DMS79 treated with DMSO at 0.1 percent for 48 hours (cell line): ENCODE data around the gene CNTN1.

Experiments used
- DNase-seq: peaks from one replicate; lab custom pipeline; 2025; lab: John Stamatoyannopoulos, UW

CNTN1 gene

GRCh38 chr12:40770781-40771180 lies 78.5 kb downstream of the CNTN1 start:
- DNase-seq, result no peak

GRCh38 chr12:40775661-40776060 lies 83.4 kb downstream of the CNTN1 start:
- DNase-seq, result no peak

DNA sequence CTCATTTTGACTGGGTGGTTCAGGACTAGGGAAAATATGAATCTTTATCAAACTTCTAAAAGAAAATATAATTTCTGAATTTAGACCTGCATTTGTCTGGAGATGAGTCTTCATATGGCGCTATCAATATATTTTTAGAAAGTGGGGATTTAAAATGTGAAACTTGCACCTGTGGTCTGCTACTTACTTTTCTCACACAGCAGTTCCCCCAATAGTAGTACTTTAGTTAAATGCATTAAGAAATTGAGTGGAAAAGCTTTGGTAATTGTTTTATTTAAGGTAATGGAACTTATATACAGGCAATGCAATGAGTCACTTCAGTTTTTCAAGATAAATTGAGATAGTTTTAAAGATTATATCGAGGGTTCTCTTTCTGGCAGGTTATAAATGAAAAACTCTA lies 91.9 kb downstream of the CNTN1 start:
- no peak for DNase-seq

- DNase-seq, result no peak
These were observed 96.0 kb downstream of the CNTN1 start for GRCh38 chr12:40788276-40788675.

DNA sequence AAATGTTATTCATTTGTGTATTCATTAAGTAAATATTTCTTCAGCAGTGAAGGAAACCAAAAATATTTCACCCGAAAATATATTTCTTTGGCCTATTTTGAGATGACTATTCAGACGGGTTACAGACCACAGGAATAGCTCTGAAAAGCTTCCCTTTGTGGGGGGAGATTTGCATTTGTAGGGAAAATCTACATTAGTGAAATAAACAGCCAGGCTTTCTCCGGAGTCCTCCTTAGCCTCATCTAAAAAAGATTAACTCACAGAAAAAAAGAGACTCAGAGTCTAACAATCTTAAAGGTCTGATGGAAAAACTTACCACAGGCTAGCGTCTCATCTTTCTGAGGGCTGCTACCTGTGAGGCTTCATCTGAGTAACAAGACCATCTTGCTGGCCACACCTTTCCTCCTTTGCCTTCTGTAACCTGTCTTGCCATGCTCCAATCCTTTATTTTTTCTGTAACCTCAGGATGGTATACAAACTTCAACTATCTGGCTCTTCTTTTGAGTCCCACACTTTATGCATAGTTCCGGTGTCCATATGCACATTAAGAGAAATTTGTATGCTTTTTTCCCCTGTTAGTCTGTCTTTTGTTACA lies 100.7 kb downstream of the CNTN1 start:
- no peak for DNase-seq

DNA sequence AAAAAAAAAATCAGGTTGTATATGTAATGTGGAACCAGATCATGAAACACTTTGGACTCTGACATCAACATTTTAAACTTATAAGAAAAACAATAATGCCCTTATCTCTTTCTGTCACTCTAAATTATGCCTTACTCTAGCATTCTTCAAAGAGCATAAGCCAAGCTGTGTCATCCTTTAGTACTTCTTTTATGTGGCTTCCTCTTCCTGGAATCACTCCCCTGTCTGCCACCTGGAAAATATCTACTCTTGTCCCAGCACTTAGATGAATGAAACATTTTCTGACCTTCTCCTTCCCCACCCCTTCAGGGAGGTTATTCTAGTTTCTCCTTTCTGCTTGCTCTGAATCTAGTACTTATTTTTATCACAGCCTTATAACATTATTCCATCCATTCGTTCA lies 101.2 kb downstream of the CNTN1 start:
- no peak for DNase-seq

DNA sequence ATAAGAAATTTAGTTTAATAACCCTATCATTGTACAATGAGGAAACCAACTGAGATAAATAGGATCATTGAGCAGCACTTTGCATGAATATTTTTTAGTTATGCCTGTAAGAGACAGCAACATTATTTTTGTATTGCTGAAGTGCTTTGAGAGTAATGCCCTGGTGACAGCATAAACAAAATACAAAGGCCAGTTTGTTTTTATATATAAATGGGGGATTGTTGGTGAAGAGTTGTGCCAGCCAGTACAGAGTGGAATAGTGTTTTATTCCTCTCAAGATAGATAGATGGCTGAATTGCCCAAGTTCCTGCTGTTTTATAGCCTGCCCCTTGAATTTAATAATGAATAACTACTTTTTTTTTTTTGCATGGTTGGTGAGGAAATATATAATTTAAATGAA lies 101.8 kb downstream of the CNTN1 start:
- no peak for DNase-seq

DNA sequence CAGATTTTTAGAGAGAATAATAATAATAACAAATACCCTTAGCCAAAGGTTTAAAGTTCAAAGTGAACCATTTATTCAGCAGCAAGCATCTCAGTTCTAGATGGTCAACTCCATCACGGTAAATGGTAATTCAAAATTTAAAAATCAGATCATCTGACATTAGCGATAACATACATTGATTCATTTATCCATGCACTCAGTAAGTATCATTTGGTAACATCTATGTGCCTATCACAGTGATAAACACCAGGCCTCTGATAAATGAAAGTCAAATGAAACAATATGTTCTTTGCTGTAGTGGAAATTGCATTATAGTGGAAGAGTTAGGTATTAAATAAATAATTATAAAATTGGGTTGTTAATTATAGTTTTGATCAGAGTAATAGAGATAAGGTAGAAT lies 108.8 kb downstream of the CNTN1 start:
- DNase-seq, result no peak

DNA sequence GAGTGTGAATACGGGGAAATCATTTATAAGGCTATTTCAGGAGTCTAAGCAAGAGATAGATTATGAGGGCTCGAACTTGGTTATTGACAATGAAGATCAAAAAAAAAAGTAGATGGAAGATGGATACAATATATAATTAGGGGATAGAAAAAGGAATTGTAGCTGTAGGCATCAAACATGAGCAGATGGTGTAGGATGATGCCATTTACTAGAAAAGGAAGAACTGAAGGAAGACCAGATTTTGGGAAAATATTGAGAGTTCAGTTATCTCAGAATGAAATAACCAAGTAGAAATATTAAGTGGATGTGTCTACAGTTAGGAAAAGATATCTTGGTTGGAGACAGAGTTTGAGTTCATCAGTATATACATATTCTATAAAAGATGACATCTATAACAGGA lies 109.6 kb downstream of the CNTN1 start:
- DNase-seq, result no peak

GRCh38 chr12:40802656-40803055 lies 110.4 kb downstream of the CNTN1 start:
- DNase-seq, result no peak

DNA sequence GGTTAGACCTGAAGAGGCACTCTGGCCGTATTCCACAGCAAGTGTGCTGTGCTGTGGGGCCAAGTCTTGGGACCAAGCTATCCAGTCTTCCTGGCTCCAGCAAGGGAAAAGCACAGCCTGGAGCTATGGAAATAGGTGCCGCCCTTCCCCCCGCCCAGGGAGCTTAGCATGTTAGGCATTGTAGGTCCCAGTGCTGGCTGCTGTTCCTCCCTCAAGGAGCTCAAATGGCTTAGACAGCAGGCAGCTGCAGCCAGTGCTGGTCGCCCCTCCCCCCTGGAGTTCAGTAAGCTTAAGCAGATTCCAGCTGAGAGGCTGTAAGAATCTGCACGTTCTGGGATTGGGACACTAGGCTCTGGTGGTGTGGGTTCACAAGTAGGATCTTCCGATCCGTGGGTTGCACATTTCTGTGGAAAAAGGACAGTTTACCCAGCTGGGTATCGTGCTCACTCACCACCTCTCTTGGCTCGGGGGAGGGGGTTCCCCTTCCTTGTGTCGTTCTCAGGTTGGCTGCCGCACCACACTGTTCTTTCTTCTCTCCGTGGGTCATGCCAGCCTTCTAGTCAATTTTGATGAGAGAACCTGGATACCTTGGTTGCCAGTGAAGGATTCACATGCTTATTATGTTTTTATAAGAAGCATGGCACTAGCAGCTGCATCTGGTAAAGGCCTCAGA lies 127.3 kb downstream of the CNTN1 start:
- DNase-seq, result no peak

DNA sequence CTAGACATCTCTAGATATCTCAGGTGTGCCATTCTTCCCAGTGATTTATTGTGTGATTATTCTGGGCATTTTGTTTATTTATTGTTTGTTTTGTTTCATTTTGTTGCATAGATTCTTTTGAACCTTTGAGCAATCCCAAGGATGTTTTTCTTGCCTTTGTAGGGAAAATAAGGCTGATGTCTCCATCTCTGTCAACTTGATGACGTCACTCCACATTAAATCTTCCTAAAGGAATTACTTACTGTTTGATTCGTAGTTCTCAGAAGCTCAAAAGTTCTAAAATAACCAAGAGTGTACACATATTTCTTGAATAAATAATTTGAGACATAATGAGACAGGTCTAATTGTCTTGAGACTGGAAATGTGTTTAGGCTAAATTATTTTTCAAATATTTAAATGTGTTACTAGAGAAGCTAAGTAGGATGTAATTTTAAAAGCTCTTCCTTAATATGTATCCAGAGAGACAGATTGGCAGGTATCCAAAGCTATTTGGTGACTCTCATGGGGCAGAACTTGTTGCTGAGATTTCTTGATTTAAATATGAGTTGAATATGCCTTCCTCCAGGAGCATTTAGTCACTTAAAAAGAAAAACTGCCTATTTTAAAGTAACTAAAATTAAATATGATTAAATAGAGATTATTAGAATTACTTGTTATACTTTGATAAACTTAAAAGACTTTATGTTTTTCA lies 128.7 kb downstream of the CNTN1 start:
- no peak for DNase-seq

- no peak for DNase-seq
These were observed 132.9 kb downstream of the CNTN1 start for GRCh38 chr12:40825156-40825555.

DNA sequence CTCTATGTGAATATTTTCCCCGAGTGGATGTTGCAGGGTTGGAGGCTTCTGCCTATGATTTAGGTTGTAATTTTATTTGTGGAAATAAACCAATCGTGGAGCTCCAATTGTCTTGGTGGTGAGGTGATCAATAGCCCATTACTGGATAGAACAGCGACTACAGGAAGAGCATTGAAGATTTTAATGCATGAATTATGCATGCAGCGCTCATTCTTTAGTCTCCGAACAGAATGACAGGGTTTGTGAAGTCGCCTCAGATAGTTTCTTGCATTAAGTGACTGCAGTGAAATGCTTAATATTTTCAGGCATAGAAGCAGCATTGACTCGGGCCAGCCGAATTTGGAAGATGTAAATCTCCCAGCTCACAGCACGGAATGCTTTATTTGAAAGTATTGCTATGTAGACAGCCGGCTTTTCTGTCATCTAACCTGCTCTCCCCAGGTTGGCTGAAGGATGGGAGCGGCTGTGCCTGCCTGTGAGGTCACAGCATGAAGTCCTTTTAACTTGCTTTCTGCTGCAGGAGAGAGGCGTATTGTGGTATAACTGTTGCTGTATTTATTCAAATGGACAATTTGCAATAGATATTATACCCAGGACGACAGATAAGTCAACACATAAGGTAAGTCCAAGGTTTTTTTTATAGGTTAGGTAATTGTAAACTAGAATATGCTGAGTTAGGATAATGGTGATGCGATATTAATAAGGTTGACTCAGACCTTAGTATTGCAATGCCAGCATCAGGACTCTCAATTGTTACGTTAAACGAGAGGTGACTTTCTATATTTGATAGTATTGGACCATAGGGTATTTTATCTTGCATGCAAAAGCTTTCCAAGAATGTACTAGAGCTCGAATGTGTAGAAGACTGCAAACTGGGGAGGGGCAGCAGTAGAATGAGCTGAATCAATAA lies 135.7 kb downstream of the CNTN1 start:
- DNase-seq, result no peak

- no peak for DNase-seq
These were observed 136.4 kb downstream of the CNTN1 start for GRCh38 chr12:40828593-40828990.

- no peak for DNase-seq
These were observed 137.5 kb downstream of the CNTN1 start for GRCh38 chr12:40829738-40830144.

DNA sequence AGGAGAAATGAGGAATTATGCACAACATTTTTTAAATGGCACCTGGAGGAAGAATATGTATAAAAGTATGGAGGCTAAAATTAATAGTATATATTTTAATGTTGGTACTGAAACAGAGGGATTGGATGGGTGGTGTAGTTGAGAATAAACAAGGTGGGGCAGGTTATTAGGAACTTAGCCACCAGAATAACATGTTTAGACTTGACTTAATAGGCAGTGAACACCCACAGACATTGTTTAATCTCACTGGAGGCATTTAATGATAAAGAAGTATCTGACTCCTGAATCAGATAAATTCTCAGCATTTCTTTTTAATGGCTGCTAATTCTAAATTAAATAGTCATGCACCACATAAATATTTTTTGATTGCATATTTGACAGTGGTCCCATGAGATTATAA lies 139.7 kb downstream of the CNTN1 start:
- DNase-seq, result no peak

- no peak for DNase-seq
These were observed 140.4 kb downstream of the CNTN1 start for GRCh38 chr12:40832668-40833067.

DNA sequence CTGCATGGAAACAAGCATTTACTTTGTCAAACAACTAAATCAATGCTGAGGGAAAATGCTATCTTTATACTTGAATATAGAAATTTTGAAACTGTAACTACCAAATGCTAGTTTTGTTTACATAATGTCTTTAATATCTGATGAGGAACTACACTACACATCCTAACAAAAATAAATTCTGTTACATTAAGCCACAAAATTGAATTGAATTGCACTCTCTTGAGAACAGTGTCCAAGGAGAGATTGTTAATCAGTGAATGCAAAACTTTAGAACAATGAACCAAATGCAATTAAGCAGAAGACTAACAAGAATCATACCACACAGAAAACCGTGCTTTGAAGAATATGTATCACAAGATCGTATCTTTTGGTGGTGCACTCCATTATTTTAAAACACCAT lies 141.6 kb downstream of the CNTN1 start:
- DNase-seq, result no peak

DNA sequence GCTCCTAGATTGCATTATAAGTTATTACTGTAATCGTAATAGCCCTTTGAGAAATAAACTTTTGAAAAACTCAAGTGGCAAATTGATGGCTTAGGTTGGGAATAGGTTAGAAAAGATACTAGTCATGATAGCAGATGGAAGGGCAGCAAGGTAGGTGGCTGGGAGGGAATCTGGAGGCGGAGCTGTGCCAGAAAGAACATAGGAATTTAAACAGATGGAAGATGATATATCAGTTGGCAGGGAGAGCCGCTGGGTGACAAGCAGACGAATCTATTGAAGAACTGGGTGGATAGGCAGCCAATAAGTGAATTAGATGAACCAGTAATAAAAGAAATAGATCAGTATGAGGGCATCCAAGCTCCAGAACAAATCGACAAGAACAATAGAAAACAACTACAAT lies 142.1 kb downstream of the CNTN1 start:
- no peak for DNase-seq

- DNase-seq, result no peak
These were observed 145.7 kb downstream of the CNTN1 start for GRCh38 chr12:40837891-40838429.

- no peak for DNase-seq
These were observed 151.3 kb downstream of the CNTN1 start for GRCh38 chr12:40843495-40843894.
